Measurements from ENCODE around the gene PALM.

DNA sequence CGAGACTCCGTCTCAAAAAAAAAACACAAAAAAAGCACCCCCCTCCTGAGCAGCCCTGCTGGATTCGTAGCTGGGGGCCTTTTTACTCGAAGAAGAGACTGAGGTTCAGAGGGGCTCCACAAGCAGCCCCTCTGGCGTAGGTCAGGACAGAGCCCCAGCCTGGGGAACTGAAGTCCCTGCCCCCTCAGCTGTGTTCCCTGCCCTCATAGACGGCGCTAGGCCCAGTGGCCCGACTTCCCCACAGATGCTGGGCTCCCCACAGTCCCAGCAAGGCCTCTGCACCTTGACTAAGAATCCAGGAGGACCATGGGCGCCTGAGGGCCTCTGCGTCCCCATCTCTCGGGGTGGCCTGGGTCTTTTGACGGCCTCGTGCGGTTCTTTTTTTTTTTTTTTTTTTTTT lies 41.1 kb downstream of the PALM start:
- TF ChIP-seq, protein P1, sequence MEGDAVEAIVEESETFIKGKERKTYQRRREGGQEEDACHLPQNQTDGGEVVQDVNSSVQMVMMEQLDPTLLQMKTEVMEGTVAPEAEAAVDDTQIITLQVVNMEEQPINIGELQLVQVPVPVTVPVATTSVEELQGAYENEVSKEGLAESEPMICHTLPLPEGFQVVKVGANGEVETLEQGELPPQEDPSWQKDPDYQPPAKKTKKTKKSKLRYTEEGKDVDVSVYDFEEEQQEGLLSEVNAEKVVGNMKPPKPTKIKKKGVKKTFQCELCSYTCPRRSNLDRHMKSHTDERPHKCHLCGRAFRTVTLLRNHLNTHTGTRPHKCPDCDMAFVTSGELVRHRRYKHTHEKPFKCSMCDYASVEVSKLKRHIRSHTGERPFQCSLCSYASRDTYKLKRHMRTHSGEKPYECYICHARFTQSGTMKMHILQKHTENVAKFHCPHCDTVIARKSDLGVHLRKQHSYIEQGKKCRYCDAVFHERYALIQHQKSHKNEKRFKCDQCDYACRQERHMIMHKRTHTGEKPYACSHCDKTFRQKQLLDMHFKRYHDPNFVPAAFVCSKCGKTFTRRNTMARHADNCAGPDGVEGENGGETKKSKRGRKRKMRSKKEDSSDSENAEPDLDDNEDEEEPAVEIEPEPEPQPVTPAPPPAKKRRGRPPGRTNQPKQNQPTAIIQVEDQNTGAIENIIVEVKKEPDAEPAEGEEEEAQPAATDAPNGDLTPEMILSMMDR (IDR thresholded peaks at IDR 0.05; ENCODE audit: insufficient read depth, low read depth, low read length), result no peak
- TF ChIP-seq EZH2 (IDR thresholded peaks at IDR 0.05; ENCODE audit: insufficient read depth, low read length), result no peak
